ENCODE data around the gene VWC2L. TPM values are rescaled to one million over a fixed set of nuclear protein-coding genes. Genes with fewer than 3 reads are reported as not detected.

The VWC2L gene
- total and polyA plus RNA-seq, 2 experiments from 2014 or later, result not detected

DNA sequence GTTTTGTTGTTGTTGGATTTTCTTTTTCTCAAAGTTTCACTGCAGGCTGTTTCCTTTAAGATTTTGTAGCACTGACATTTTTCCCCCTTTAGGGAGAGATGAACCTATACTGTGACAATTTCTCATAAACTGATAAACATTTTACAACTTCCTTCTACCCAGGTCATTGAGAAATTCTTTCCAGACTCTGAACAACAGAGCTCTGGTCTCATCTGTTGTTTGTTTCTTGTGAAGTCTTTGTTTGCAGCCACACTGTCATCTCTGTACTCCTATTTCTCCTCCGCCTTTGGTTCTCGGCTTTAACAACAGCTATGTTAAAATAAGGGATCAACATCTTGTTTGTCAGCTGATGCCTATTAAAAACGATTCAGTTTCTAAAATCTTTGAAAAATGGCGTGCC, 167.6 kb downstream of the VWC2L start (continued):
- TF ChIP-seq CREB1 (CRISPR knock-in tag; IDR thresholded peaks at IDR 0.05; ENCODE audit: low read depth) (no peak), ZNF331 (CRISPR knock-in tag; IDR thresholded peaks at IDR 0.05; ENCODE audit: low read depth) (no peak), ZNF114 (CRISPR knock-in tag; IDR thresholded peaks at IDR 0.05) (no peak), ETS1 (IDR thresholded peaks at IDR 0.05) (no peak)

DNA sequence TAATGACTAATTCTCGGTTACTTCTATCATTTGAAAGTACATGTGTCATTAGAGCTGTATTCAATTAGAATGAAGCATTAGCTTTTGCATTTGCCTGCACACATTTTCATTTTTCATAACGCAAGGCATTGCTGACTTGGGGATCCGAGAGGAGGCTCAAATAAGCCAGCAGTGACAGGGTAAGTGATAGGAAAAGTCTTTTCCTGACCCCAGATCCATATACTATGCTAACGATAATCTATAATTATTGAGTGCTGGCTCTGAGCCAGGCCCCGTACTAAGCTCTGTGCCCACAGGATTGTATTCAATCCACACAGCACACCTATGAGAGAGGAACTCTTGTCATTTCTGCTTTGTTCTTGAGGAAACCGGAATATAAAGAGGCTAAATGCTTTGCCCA, 168.2 kb downstream of the VWC2L start:
- no peak overlapping the region for H2AFZ ChIP-seq
- H3F3A ChIP-seq (replicated peaks; ENCODE audit: low read depth), result no peaks in the 10 kb centered on the region
- no peak for TF ChIP-seq EZH2 (IDR thresholded peaks at IDR 0.05; ENCODE audit: low read depth, unreplicated experiment)
- no peak for TF ChIP-seq ZNF462 (CRISPR knock-in tag; IDR thresholded peaks at IDR 0.05)
- TF ChIP-seq EZH2phosphoT487 (IDR thresholded peaks at IDR 0.05; ENCODE audit: unreplicated experiment), result no peak
- no peak for TF ChIP-seq ETS1 (IDR thresholded peaks at IDR 0.05)
- no peak for TF ChIP-seq ZNF114 (CRISPR knock-in tag; IDR thresholded peaks at IDR 0.05)
- TF ChIP-seq, protein P1, sequence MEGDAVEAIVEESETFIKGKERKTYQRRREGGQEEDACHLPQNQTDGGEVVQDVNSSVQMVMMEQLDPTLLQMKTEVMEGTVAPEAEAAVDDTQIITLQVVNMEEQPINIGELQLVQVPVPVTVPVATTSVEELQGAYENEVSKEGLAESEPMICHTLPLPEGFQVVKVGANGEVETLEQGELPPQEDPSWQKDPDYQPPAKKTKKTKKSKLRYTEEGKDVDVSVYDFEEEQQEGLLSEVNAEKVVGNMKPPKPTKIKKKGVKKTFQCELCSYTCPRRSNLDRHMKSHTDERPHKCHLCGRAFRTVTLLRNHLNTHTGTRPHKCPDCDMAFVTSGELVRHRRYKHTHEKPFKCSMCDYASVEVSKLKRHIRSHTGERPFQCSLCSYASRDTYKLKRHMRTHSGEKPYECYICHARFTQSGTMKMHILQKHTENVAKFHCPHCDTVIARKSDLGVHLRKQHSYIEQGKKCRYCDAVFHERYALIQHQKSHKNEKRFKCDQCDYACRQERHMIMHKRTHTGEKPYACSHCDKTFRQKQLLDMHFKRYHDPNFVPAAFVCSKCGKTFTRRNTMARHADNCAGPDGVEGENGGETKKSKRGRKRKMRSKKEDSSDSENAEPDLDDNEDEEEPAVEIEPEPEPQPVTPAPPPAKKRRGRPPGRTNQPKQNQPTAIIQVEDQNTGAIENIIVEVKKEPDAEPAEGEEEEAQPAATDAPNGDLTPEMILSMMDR (conservative IDR thresholded peaks at IDR 0.05; ENCODE audit: low read depth in 2 of 2), result no peak
- H3K9me2 ChIP-seq (ENCODE audit: insufficient read depth), result no peaks in the 10 kb centered on the region
- no peak overlapping the region for H3K27ac ChIP-seq (ENCODE audit: low read depth)
- no peaks in the 10 kb centered on the region for H3K9me3 Mint-ChIP-seq
- H3K27me3 ChIP-seq (ENCODE audit: insufficient read depth), result no peaks in the 10 kb centered on the region
- H3K27me3 Mint-ChIP-seq (ENCODE audit: insufficient read depth, low read depth, poor library complexity), result no peaks in the 10 kb centered on the region
- no peaks in the 10 kb centered on the region for H3K36me3 ChIP-seq (ENCODE audit: insufficient read depth)
- H3K36me3 Mint-ChIP-seq (ENCODE audit: low read depth), result no peaks in the 10 kb centered on the region
- H3K4me1 Mint-ChIP-seq, result peaks cover 10% of the 10 kb centered on the region
- H3K4me2 ChIP-seq, result no peak overlapping the region
- H3K79me2 ChIP-seq (replicated peaks; ENCODE audit: insufficient read depth), result no peaks in the 10 kb centered on the region
- DNase-seq (ENCODE audit: low spot score), result no peak
- H3K4me1 ChIP-seq (ENCODE audit: insufficient read depth), result no peaks in the 10 kb centered on the region
- H3K4me3 Mint-ChIP-seq, result no peak overlapping the region
- ATAC-seq, result no peak
- H4K20me1 ChIP-seq (replicated peaks; ENCODE audit: insufficient read depth), result no peaks in the 10 kb centered on the region
- no peak overlapping the region for H3K4me3 ChIP-seq
- H3K27ac Mint-ChIP-seq, result no peak overlapping the region

All from GM23338 (cell line).